Fibroblast of lung (primary cell): ENCODE measurements around the gene RRAD. TPM values are rescaled to one million over a fixed set of nuclear protein-coding genes. Genes with fewer than 3 reads are reported as not detected.

Experiments used
- DNase-seq, 2 donors: peaks; one replicate each; pipeline versions ENCODE4 v3.0.0 to v3.0.0-alpha.2; 2010; ENCODE audit warnings: low read depth in 2 of 2
- H2AFZ ChIP-seq: 2 replicates; pipeline ENCODE4 v1.5.1; 2012; ENCODE audit warnings: low read length, control low read depth, inconsistent platforms
- H3K27ac ChIP-seq: 2 replicates; pipeline ENCODE4 v1.5.1; 2011; ENCODE audit warnings: low read length, control low read depth; ENCODE audit not compliant: insufficient read depth
- H3K27me3 ChIP-seq: 2 replicates; pipeline ENCODE4 v1.5.1; 2011; ENCODE audit warnings: mild to moderate bottlenecking, low read length; ENCODE audit not compliant: control insufficient read depth, insufficient read depth
- H3K36me3 ChIP-seq: 2 replicates; pipeline ENCODE4 v1.5.1; 2011; ENCODE audit warnings: low read length; ENCODE audit not compliant: control insufficient read depth, insufficient read depth
- H3K4me1 ChIP-seq: 2 replicates; pipeline ENCODE4 v1.5.1; 2011; ENCODE audit warnings: low read length; ENCODE audit not compliant: control insufficient read depth, insufficient read depth; ENCODE audit errors: extremely low read depth
- H3K4me2 ChIP-seq: 2 replicates; pipeline ENCODE4 v1.5.1; 2011; ENCODE audit warnings: low read length, control low read depth; ENCODE audit not compliant: insufficient read depth; ENCODE audit errors: extremely low read depth
- H3K4me3 ChIP-seq, 4 experiments: fragments of 200-600 bp in 1 of 4; sonication (generic) in 1 of 4; replicated peaks in 1 of 4; 2 replicates each; pipeline ENCODE4 v1.5.1; 2011 to 2016; ENCODE audit warnings: low read length in 4 of 4, low read depth in 3 of 4, mild to moderate bottlenecking in 3 of 4, control low read depth in 2 of 4, inconsistent platforms in 1 of 4, mixed read lengths in 1 of 4; ENCODE audit not compliant: insufficient read depth in 1 of 4; ENCODE audit errors: control extremely low read depth in 1 of 4
- H3K79me2 ChIP-seq: 2 replicates; pipeline ENCODE4 v1.5.1; 2012; ENCODE audit warnings: mild to moderate bottlenecking, low read length, inconsistent platforms; ENCODE audit not compliant: control insufficient read depth, insufficient read depth
- H3K9ac ChIP-seq: 2 replicates; pipeline ENCODE4 v1.5.1; 2011; ENCODE audit warnings: mild to moderate bottlenecking, low read length, control low read depth; ENCODE audit not compliant: insufficient read depth
- H3K9me3 ChIP-seq: 2 replicates; pipeline ENCODE4 v1.5.1; 2012; ENCODE audit warnings: low read depth, low read length; ENCODE audit not compliant: control insufficient read depth, insufficient read depth
- H4K20me1 ChIP-seq: 2 replicates; pipeline ENCODE4 v1.5.1; 2011; ENCODE audit warnings: low read length; ENCODE audit not compliant: control insufficient read depth, insufficient read depth; ENCODE audit errors: extremely low read depth
- CTCF ChIP-seq, 2 donors: IDR thresholded peaks in 1 of 2; conservative IDR thresholded peaks in 1 of 2; 1 replicate in 1 of 2; 2 replicates in 1 of 2; pipeline ENCODE4 v1.5.1; 2011 to 2012; ENCODE audit warnings: low read length in 2 of 2, control low read depth in 1 of 2, inconsistent platforms in 1 of 2, low read depth in 1 of 2, mild to moderate bottlenecking in 1 of 2
- EZH2 ChIP-seq: IDR thresholded peaks from 2 replicates; pipeline ENCODE4 v1.5.1; 2012; ENCODE audit warnings: low read length, control low read depth, mild to moderate bottlenecking; ENCODE audit errors: missing control alignments
- polyA plus RNA-seq, 2 donors: library from polyadenylated mRNA; depleted of rRNA in 1 of 2; stranded (reverse) in 1 of 2; unstranded in 1 of 2; fragments of >200 nt; gene quantifications; 2 replicates each; pipeline ENCODE4 v1.2.1, GENCODE V29; 2011 to 2012; ENCODE audit warnings: missing spikeins in 1 of 2
- total RNA-seq: library from RNA; depleted of rRNA; stranded (reverse); fragments of >200 nt; gene quantifications from 2 replicates; pipeline ENCODE4 v1.2.1, GENCODE V29; 2014

RRAD gene
- total and polyA plus RNA-seq, 2 donors (not counting 1 experiment from before 2014, with no cell fraction given) = 11.6 to 83.7 TPM

DNA sequence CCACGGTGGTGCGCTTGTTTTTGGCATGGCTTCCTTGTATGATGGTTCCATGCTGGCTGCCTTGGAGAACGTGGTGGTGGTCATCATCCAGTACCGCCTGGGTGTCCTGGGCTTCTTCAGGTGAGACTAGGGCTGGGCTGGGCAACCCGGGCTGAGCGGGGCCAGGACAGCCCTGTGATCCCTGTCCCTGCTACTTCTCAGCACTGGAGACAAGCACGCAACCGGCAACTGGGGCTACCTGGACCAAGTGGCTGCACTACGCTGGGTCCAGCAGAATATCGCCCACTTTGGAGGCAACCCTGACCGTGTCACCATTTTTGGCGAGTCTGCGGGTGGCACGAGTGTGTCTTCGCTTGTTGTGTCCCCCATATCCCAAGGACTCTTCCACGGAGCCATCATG, 14.9 kb upstream of the RRAD start:
- Histone ChIP-seq H3K4me3 (no peak overlapping the region), H4K20me1 (no peaks in the 10 kb centered on the region), H3K27ac (no peak overlapping the region), H3K36me3 (peaks cover 24% of the 10 kb centered on the region), H3K9ac (no peak overlapping the region), H3K9me3 (no peaks in the 10 kb centered on the region), H3K79me2 (peaks cover 17% of the 10 kb centered on the region), H2AFZ (no peak overlapping the region), H3K4me1 (peaks cover 6% of the 10 kb centered on the region), H3K4me2 (no peak overlapping the region), H3K27me3 (no peaks in the 10 kb centered on the region)
- TF ChIP-seq CTCF (conservative IDR thresholded peaks at IDR 0.05 in 1 of 2, IDR thresholded peaks at IDR 0.05 in 1 of 2; ENCODE audit: low read depth in 1 of 2, low read length in 2 of 2) (no peak), EZH2 (no peak)
- DNase-seq = no peak

DNA sequence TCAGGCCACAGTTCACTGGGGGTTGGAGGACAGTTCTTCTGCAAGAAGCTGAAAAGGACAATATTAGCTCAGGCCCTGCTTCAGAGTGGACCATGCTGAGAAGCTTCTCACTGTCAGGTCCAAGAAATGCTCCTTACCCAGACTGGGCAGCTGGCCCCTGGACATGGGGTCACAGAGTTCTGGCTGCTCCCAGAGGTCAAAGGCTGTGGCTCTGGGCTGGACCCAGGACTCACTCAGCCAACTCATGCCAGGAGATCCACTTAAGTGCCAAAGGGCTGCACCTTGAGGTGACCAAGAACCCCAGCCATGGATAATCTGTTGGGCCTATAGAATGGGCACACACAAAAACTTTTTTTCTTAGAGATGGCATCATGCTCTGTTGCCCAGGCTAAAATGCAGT, 14.0 kb upstream of the RRAD start:
- Histone ChIP-seq H3K27ac (no peak overlapping the region), H4K20me1 (no peaks in the 10 kb centered on the region), H3K4me2 (no peak overlapping the region), H3K4me3 (no peak overlapping the region), H3K4me1 (peaks cover 6% of the 10 kb centered on the region), H3K9ac (no peak overlapping the region), H3K9me3 (no peaks in the 10 kb centered on the region), H3K36me3 (peaks cover 24% of the 10 kb centered on the region), H3K79me2 (peaks cover 21% of the 10 kb centered on the region), H3K27me3 (no peaks in the 10 kb centered on the region), H2AFZ (no peak overlapping the region)
- TF ChIP-seq EZH2 (no peak), CTCF (conservative IDR thresholded peaks at IDR 0.05 in 1 of 2, IDR thresholded peaks at IDR 0.05 in 1 of 2; ENCODE audit: low read depth in 1 of 2, low read length in 2 of 2) (no peak)
- DNase-seq = no peak

DNA sequence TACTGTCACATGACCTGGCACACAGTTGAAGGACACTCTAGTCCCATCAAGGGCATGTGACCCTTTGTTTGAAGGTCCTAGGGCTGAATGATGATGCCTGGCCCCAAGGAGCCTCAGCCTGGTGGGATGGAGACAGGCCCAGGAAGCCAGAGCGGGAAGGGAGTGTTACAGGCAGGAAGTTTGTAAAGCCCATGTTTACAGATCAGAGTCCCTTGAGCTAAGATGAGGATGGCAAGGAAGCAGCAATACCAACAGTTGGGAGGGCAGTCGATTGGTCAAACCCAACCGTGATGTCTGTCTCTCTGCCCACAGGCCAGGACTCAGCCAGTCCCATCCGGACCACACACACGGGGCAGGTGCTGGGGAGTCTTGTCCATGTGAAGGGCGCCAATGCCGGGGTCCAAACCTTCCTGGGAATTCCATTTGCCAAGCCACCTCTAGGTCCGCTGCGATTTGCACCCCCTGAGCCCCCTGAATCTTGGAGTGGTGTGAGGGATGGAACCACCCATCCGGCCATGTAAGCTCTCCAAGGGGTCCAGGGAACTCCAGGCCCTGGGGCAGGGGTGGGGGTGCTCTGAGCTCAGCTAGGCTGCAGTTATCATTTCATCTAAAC, 12.5 kb upstream of the RRAD start:
- H3K79me2 ChIP-seq = peaks cover 31% of the 10 kb centered on the region
- H3K36me3 ChIP-seq = peaks cover 17% of the 10 kb centered on the region
- H3K27ac ChIP-seq = no peak overlapping the region
- H2AFZ ChIP-seq = no peak overlapping the region
- no peak for TF ChIP-seq EZH2
- no peak for TF ChIP-seq CTCF (conservative IDR thresholded peaks at IDR 0.05 in 1 of 2, IDR thresholded peaks at IDR 0.05 in 1 of 2; ENCODE audit: low read depth in 1 of 2, low read length in 2 of 2)
- no peaks in the 10 kb centered on the region for H3K9me3 ChIP-seq
- H3K4me3 ChIP-seq = no peak overlapping the region
- H3K4me1 ChIP-seq = peaks cover 6% of the 10 kb centered on the region
- no peaks in the 10 kb centered on the region for H4K20me1 ChIP-seq
- no peak overlapping the region for H3K4me2 ChIP-seq
- H3K9ac ChIP-seq = no peak overlapping the region
- DNase-seq = no peak
- no peaks in the 10 kb centered on the region for H3K27me3 ChIP-seq
